A673 (cell line): ENCODE measurements around the gene ACTN4.

Experiments used
- EZH2 ChIP-seq: fragments of 200-600 bp; sonication (generic); IDR thresholded peaks from 2 replicates; pipeline ENCODE4 v1.6.1; 2017; ENCODE audit warnings: borderline replicate concordance, low read depth, mild to moderate bottlenecking, mixed read lengths, antibody characterized with exemption, low read length; ENCODE audit not compliant: poor library complexity, severe bottlenecking
- TF ChIP-seq, protein P1 (sequence below): fragments of 300-800, 200-600 bp; sonication (generic); conservative IDR thresholded peaks from 2 replicates; pipeline ENCODE4 v1.5.1; 2017; ENCODE audit warnings: low read depth, mild to moderate bottlenecking, antibody characterized with exemption, low read length, moderate library complexity, mixed read lengths

- TF ChIP-seq, protein P1, sequence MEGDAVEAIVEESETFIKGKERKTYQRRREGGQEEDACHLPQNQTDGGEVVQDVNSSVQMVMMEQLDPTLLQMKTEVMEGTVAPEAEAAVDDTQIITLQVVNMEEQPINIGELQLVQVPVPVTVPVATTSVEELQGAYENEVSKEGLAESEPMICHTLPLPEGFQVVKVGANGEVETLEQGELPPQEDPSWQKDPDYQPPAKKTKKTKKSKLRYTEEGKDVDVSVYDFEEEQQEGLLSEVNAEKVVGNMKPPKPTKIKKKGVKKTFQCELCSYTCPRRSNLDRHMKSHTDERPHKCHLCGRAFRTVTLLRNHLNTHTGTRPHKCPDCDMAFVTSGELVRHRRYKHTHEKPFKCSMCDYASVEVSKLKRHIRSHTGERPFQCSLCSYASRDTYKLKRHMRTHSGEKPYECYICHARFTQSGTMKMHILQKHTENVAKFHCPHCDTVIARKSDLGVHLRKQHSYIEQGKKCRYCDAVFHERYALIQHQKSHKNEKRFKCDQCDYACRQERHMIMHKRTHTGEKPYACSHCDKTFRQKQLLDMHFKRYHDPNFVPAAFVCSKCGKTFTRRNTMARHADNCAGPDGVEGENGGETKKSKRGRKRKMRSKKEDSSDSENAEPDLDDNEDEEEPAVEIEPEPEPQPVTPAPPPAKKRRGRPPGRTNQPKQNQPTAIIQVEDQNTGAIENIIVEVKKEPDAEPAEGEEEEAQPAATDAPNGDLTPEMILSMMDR, result no peak
- no peak for TF ChIP-seq EZH2
Measured at GRCh38 chr19:38691938-38692457, 44.5 kb downstream of the ACTN4 start.
